ENCODE results near the gene IL17RC. TPM values are rescaled to one million over a fixed set of nuclear protein-coding genes. Genes with fewer than 3 reads are reported as not detected.
A peak's percentile ranks its signal among the peaks of the same experiment; 100 is the strongest.

The IL17RC gene
- total and polyA plus RNA-seq, 7 donors, result 9.9 to 88.9 (median 57.8) TPM

- Histone ChIP-seq H3K27ac (no peak overlapping the region), H3K36me3 (peaks cover 0 to 9% (median 3%) of the 10 kb centered on the region in 4 donors), H3K4me3 (no peak overlapping the region), H3K4me1 (peaks cover 0 to 40% (median 29%) of the 10 kb centered on the region in 4 donors), H3K27me3 (no peaks in the 10 kb centered on the region), H3K9me3 (no peaks in the 10 kb centered on the region)
- 95 to 97% methylated on average over 7 of the region's 7 CpGs for WGBS, 2 donors
- no peak for DNase-seq
- TF ChIP-seq POLR2AphosphoS5 (IDR thresholded peaks at IDR 0.05), result no peak
- no peak for TF ChIP-seq POLR2A (IDR thresholded peaks at IDR 0.05)
- no peak for TF ChIP-seq CTCF (IDR thresholded peaks at IDR 0.05)
- intact Hi-C loops (cut with DNase I), result loop anchor here (5.0 kb wide), 4 partner anchors 38 to 232 kb away; partner anchors contain the start of genes EMC3 and FANCD2
Measured at GRCh38 chr3:9949115-9949514, 32.2 kb downstream of the IL17RC start.

- intact Hi-C loops (cut with DNase I), result loop anchor here (5.0 kb wide), 4 partner anchors 38 to 232 kb away; partner anchors contain the start of genes EMC3 and FANCD2
- DNase-seq, result no peak
- Histone ChIP-seq H3K4me1 (peaks cover 0 to 40% (median 29%) of the 10 kb centered on the region in 4 donors), H3K27me3 (no peaks in the 10 kb centered on the region), H3K4me3 (no peak overlapping the region), H3K27ac (no peak overlapping the region), H3K9me3 (no peaks in the 10 kb centered on the region), H3K36me3 (peaks cover 0 to 6% (median 1%) of the 10 kb centered on the region in 4 donors)
- WGBS, 2 donors, result 85 to 86% methylated on average over 9 of the region's 9 CpGs
- TF ChIP-seq CTCF (IDR thresholded peaks at IDR 0.05) (no peak), POLR2A (IDR thresholded peaks at IDR 0.05) (no peak), EP300 (IDR thresholded peaks at IDR 0.05) (no peak), POLR2AphosphoS5 (IDR thresholded peaks at IDR 0.05) (no peak)
Measured at GRCh38 chr3:9949626-9950025, 32.7 kb downstream of the IL17RC start.

- Histone ChIP-seq H3K27ac (no peak overlapping the region), H3K36me3 (peaks cover 0 to 6% (median 0%) of the 10 kb centered on the region in 4 donors), H3K9me3 (no peaks in the 10 kb centered on the region), H3K4me3 (no peak overlapping the region), H3K27me3 (no peaks in the 10 kb centered on the region), H3K4me1 (peaks cover 0 to 38% (median 28%) of the 10 kb centered on the region in 4 donors)
- intact Hi-C loops (cut with DNase I), result no loop called here
- WGBS, 2 donors, result 26 to 54% methylated on average over 7 of the region's 7 CpGs
- no peak for DNase-seq
- TF ChIP-seq POLR2A (IDR thresholded peaks at IDR 0.05), result no peak
- no peak for TF ChIP-seq EP300 (IDR thresholded peaks at IDR 0.05)
- TF ChIP-seq POLR2AphosphoS5 (IDR thresholded peaks at IDR 0.05), result no peak
Measured at GRCh38 chr3:9951126-9951525, 34.2 kb downstream of the IL17RC start.

- H3K4me3 ChIP-seq, result peak overlapping the region; percentile 35 to 65 (median 55)
Measured at GRCh38 chr3:9951598-9951961, 34.7 kb downstream of the IL17RC start.

More at GRCh38 chr3:9951598-9951961, 34.7 kb downstream of the IL17RC start:
- 26 to 46% methylated on average over 10 of the region's 10 CpGs for WGBS, 2 donors
- Histone ChIP-seq H3K4me1 (peaks cover 0 to 40% (median 30%) of the 10 kb centered on the region in 4 donors), H3K9me3 (no peaks in the 10 kb centered on the region), H3K27me3 (no peaks in the 10 kb centered on the region), H3K27ac (no peak overlapping the region), H3K36me3 (peaks cover 0 to 6% (median 0%) of the 10 kb centered on the region in 4 donors)
- TF ChIP-seq EP300 (IDR thresholded peaks at IDR 0.05) (no peak), CTCF (IDR thresholded peaks at IDR 0.05) (no peak), POLR2A (IDR thresholded peaks at IDR 0.05) (no peak), POLR2AphosphoS5 (IDR thresholded peaks at IDR 0.05) (no peak)
- DNase-seq, result no peak
- intact Hi-C loops (cut with DNase I), result no loop called here

Data from sigmoid colon (tissue), 7 donors.